ENCODE results near the gene SIGLEC11. TPM values are rescaled to one million over a fixed set of nuclear protein-coding genes. Genes with fewer than 3 reads are reported as not detected.
A peak's percentile ranks its signal among the peaks of the same experiment; 100 is the strongest.
"Not testable (repeated sequence)": the region's sequence is repeated elsewhere in the genome, so short reads cannot be mapped to it uniquely, and the experiment has no call there.

Gene SIGLEC11
- total RNA-seq, 1 donor from 2014 or later: not detected

DNA sequence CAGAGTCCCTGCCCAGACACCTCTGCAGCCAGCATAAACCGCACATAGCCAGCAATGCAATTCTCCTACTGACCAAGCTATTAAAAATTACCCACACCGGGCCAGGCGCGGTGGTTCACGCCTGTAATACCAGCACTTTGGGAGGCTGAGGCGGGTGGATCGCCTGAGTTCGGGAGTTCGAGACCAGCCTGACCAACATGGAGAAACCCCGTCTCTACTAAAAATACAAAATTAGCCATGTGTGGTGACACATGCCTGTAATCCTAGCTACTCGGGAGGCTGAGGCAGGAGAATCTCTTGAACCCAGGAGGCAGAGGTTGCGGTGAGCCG, 36.1 kb downstream of the SIGLEC11 start:
- not testable (repeated sequence) for DNase-seq

- DNase-seq: no peak
Observed at GRCh38 chr19:49924004-49924880, 36.7 kb downstream of the SIGLEC11 start.

DNA sequence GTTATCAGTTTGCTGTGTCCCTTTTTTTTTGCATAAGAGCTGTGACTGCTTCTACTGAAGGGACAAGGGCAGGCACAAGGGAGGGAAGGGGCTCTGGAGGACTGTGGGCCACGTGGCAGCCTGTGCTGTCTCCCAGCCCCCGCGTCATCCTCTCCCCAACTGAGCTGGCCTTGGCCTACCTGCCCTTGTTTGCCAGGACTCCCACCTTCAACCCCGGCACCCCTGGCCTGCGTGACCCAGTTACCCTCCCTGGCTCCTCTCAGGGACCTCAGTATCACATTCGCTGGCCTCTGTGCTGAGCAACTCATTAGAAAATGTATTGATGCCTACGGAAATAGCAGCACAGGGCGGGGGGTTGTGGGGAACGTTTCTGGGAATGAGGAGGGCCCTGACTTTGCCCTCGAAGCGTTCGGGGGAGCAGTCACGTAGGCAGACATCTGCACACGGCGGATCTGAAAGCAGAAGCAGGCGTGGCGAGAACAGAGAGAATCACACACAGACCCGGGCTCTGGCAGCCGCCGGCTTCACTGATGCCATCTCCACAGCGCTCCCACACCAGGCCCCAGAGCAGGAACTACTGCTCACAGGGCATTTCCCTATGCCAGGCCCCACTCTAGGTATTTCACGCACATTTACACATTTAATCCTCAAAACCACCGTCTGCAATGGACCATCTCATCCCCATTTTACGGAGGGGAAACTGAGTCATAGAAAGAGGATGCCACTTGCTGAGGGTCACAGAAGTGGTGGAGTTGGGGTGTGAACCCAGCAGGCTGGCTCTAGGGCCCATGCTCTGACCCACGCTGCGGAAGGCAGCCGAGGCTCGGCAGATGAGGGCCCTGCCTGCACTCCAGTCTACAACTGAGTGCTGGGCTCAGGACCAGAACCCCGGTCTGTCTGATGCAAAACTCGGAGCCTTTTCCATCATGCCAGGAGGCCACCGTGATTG, 37.6 kb downstream of the SIGLEC11 start:
- DNase-seq: no peak

DNA sequence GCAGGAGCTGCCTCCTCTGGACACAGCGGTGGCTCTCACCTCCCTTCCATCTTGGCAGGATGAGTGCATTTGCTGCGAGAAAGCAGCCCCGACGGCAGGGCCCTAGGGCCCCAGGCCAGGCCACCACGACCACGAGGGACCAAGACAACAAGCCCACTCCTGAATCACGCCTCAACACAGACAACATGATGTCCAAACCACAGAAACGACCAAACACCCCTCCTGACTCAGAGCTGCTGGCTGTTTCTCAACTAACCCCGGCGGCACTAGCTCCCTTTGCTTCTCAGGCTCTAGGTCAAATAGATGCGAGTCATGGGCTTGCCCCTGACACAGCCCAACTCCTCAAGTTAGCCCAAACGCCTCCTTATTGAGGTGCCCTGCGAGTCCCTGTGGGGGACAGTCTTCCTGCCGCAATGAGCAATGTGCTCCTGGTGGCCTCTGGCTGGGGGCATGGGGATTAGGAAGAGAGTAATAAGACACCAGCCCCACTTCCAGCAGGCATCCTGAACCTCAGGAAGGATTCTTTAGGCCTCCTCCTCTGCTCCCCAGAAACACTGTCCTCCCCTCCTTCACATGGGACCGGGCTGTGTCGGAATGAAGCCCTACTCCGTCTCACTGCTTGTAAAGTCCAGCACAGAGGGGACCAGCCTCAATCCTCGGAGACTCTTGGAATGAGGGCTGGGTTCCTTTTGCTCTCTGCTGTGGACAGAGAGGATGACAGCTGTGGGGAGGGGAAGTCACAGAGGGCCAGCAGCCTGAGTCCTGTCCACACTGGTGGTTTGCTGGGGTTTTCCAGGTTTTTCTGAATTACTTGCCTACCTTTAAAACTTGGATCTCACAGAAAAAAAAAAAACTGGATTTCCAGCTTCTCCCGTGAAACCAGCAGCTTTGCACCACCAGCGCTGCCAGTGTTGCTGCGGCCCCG, 38.8 kb downstream of the SIGLEC11 start:
- no peak for DNase-seq

DNA sequence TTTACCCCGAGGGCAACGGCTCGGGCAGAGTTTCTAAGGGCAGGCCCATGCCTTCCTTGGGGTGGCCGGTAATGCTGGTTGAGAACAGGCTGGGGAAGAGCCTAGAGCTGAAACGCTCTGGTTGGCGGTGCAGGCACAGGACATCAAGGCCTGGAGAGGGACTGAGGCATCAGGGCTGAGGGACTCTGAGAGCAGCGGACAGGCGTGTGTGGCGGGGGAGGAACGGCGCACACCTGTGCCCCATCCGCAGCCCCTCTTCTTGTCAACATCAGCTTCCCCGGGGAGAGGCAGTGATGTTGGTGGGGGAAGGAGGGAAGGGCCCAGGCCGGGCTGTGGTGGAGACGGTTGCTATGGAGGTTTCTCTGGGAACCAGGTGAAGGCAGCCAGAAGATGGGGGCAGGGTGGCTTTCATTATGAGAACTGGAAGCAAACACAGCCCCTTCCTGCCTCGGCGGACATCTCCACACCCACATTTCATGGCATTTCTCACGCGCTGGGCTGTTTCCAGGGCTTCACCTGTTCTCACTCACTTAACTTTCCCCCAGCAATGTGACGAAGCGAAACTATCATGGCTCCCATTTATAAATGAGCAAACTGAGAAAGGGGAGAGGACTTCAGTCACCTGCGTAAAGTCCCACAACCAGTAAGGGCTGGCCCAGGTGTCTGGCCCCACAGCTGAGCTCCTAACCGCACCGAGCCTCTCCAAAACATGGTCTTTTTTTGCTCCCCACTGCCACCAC, 40.2 kb downstream of the SIGLEC11 start:
- DNase-seq: no peak

- no peak for DNase-seq
Observed at GRCh38 chr19:49918089-49918488, 42.9 kb downstream of the SIGLEC11 start.

DNA sequence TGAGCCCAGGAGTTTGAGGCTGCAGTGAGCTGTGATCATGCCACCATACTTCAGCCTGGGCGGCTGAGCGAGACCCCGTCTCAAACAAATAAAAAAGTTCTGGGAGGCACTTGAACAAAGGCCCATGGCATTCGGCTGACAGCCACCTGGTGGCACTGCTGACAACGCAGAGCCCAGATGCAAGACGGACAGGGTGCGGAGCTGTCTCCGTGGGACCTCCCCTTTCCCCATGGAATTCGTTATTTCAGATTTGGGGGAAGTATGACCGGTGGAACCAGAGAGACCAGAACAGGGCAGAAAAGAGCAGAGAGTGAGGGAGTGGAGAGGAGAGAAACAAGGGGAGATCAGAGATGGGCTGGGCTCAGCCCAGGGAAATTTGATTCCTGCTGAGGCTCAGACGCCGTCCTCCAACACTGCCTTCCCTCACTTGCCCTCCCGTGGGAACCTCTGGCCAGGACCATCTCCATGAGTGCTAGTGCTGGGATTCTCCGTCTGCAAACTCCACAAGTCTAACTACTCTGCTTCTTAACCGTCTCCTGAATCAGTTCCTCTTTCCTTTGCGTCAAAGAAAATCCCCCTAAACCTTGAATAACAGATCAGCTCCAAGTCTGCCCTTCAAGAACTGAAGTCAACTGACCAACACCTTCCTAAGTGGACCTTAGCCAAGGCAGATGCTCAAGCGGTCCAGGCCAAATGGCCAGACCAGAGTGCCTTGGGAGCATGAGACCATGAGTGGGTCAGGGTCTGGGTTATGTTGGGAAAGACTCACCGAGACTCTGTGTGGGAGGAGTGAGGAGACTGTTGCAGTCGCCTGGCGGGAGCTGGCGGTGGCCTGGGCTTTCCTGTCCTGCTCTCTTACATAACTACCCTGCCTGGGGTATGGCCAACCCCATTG, 43.9 kb downstream of the SIGLEC11 start:
- DNase-seq: peak; percentile 20

- no peak for DNase-seq
Observed at GRCh38 chr19:49915271-49915670, 45.7 kb downstream of the SIGLEC11 start.

DNA sequence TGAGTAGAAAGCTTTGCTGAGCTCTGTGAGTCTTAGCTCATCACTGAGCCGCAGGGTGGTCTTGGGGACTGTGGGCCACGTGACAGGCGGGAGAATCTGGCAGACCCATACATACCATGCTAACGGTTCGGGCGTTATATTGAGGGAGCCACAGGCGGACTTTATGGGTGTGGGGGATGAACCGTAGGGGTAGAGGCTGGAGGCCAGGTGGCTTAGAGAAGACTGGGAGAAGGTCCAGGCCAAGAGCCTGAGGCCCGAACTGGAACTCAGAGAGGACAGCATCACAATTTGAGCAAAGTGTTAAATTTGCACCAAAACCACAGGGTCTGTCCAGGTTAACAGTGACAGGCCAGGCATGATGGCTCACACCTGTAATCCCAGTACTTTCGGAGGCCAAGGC, 47.3 kb downstream of the SIGLEC11 start:
- DNase-seq: no peak

DNA sequence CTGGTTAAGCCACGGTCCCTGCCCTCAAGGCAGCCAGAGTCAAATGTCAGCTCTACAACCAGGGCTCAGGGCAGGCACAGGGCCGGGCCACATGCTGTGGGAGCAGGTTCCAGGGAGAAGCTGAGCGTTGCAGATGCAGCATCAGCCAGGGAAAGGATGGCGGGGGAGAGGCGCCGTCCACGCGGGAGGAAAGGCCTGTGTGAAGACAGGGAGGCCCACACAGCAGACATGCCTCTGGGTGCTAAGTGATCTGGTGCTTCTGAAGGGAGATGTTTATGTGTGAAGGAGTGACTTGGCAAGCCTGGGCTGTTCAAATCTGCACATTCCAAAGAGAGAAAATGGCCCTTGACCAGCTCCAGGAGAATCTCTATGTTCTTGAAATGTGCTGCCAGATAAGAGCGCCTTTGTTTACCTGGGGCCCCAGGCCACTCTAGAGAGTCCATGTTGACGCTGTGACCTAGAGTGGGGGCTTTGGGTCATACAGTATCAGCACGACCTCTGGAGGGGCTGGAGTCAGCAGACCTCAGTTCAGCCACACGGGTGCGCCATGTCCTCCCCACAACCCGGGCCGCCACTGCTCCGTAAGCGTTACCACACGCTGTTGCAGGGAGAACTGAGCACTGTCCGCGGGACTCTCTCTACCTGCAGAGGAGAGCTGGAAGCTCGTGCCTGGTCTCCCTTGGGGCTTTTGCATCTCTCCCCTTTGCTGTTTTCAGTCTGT, 47.8 kb downstream of the SIGLEC11 start:
- DNase-seq: no peak

GRCh38 chr19:49911381-49912145, 49.4 kb downstream of the SIGLEC11 start:
- DNase-seq: peak; percentile 38

DNA sequence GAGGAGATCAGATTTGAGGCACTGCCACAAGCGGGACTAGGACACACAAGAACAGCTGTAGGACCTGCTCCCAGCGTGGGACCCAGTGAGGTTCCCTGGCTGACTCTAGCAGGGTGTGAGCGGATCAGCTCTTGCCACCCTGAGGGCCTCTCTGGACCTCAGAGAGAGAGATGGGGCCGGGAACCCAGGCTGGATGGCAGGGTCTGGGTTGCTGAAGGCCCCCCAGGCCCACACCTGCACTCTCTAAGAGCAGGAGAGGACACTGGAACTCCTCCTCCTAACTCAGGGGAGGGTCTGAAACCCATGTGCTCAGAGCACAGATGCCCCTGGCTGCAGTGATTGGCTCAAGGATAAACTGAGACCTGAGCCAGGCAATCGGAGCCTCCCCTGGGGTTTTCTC, 50.8 kb downstream of the SIGLEC11 start:
- DNase-seq: no peak

GRCh38 chr19:49908480-49909420, 52.2 kb downstream of the SIGLEC11 start:
- no peak for DNase-seq

GRCh38 chr19:49907745-49908446, 53.1 kb downstream of the SIGLEC11 start:
- DNase-seq: no peak

DNA sequence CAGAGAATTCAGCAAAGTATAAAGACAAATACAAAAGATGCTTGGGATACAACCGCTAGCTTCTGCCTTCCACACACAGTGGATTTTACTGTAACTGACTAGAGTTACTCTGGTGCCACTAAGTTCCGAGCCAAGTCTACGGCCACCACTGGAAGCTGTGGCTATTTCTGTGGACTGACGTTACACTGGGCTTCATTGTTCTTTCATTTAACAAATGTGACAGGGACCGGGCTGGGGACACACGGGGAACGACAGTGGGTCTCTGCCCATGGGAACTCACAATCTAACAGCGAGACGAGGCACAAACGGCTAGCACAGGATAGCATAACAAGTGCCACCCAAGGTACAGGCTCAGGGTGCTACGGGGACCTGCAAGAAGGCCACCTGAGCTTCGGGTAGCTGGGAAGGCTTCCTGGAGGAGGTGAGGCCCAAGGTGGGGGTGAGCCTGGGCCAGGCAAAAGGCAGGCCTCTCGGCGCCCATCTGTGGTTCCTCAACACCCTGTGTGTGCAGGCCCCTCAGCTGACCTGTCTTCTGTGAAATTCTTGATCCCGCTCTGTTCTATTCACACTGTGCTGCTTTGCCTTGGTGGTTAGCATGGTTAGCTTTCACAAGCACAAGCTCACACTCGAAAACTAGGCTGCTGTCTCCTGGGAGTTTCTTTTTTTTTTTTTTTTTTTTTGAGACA, 54.0 kb downstream of the SIGLEC11 start:
- no peak for DNase-seq

DNA sequence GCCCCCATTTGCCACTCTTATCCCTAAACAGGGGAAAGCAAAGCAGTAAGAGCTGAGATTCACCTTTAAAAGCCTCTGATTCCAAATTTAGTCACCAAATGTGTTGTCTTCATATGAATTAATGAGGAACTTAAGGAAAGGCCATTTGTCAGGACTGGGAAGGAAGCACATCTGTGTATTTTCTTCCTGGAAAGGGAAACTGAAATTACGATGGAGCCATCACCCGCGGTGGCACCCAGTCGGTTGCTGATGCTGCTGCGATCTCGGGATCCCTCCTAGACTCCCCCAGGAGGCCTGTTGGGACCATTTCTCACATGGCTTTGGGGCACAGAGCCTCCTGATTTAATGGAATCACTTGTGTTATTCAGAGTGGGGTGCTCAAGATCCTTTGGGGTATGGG, 56.8 kb downstream of the SIGLEC11 start:
- no peak for DNase-seq
